Esophagus squamous epithelium (tissue), 5 donors: Measurements from ENCODE around the gene NID2. TPM values are rescaled to one million over a fixed set of nuclear protein-coding genes. Genes with fewer than 3 reads are reported as not detected.

Experiments used
- DNase-seq: peaks from one replicate; lab custom pipeline; 2025; lab: John Stamatoyannopoulos, UW
- H3K27ac ChIP-seq, 4 donors: fragments of 200-600 bp; sonication (generic); one replicate each; pipeline ENCODE4 v1.5.1; 2016 to 2019; ENCODE audit warnings: mild to moderate bottlenecking in 1 of 4
- H3K27me3 ChIP-seq, 4 donors: fragments of 200-600 bp; sonication (generic); 1 replicate in 3 of 4; 2 replicates in 1 of 4; pipeline versions ENCODE4 v1.5.1 to v1.6.0; 2017 to 2021; ENCODE audit warnings: antibody characterized with exemption in 1 of 4
- H3K36me3 ChIP-seq, 3 donors: fragments of 200-600 bp; sonication (generic); one replicate each; pipeline ENCODE4 v1.5.1; 2016 to 2019
- H3K4me1 ChIP-seq, 3 donors: fragments of 200-600 bp; sonication (generic); one replicate each; pipeline ENCODE4 v1.5.1; 2017 to 2019
- H3K4me3 ChIP-seq, 4 donors: fragments of 200-600 bp; sonication (generic); 1 replicate in 3 of 4; 2 replicates in 1 of 4; pipeline ENCODE4 v1.5.1; 2016 to 2019; ENCODE audit warnings: mild to moderate bottlenecking in 2 of 4, moderate library complexity in 1 of 4
- H3K9me3 ChIP-seq, 3 donors: fragments of 200-600 bp; sonication (generic); one replicate each; pipeline ENCODE4 v1.5.1; 2016 to 2019
- CTCF ChIP-seq, 6 experiments: fragments of 450-650 bp in 4 of 6; fragments of 200-600 bp in 2 of 6; sonication (generic) in 2 of 6; IDR thresholded peaks; one replicate each; pipeline ENCODE4 v1.5.1; 2016 to 2019; ENCODE audit warnings: antibody characterized with exemption in 6 of 6, mild to moderate bottlenecking in 4 of 6, moderate library complexity in 4 of 6
- POLR2A ChIP-seq, 4 donors: fragments of 450-650 bp; IDR thresholded peaks; one replicate each; pipeline ENCODE4 v1.6.1; 2017; ENCODE audit warnings: antibody characterized with exemption in 4 of 4, mild to moderate bottlenecking in 4 of 4, moderate library complexity in 3 of 4
- WGBS, 2 donors: methylation state at CpG; one replicate each; pipeline ENCODE4 v1.1.5; 2018; 5-methylcytosine and 5-hydroxymethylcytosine counted together
- intact Hi-C: fragments of 100-400 bp; cut with DNase I; formaldehyde crosslinking; loops from one replicate; pipeline ENCODE4 v1.15.0; 2022
- total RNA-seq, 4 donors: library from RNA; depleted of rRNA; stranded (reverse); fragments of >200 nt; gene quantifications; one replicate each; pipeline ENCODE4 v1.1.0, GENCODE V29; 2016
- donor health status: DM: yes; HTN: yes; CAD: no.

The NID2 gene
- total RNA-seq, 4 donors from 2014 or later, result 0.91 to 12.2 (median 3.2) TPM

- no peaks in the 10 kb centered on the region for H3K27me3 ChIP-seq
- H3K36me3 ChIP-seq, result no peaks in the 10 kb centered on the region
- peaks cover 0 to 66% (median 20%) of the 10 kb centered on the region in 3 donors for H3K4me1 ChIP-seq
- no peak overlapping the region for H3K4me3 ChIP-seq
- DNase-seq, result no peak
- H3K9me3 ChIP-seq, result no peaks in the 10 kb centered on the region
- intact Hi-C loops, result no loop called here
- no peak for TF ChIP-seq CTCF (IDR thresholded peaks at IDR 0.05)
- TF ChIP-seq POLR2A (IDR thresholded peaks at IDR 0.05), result no peak
- WGBS, 2 donors, result 50 to 52% methylated on average over 1 of the region's 1 CpG
- peak overlapping the region in 3 of 4 donors; percentile 25 to 64 (median 34) for H3K27ac ChIP-seq
These were observed 14.2 kb downstream of the NID2 start for GRCh38 chr14:52054678-52055077.

GRCh38 chr14:52053044-52053443 lies 15.8 kb downstream of the NID2 start:
- H3K36me3 ChIP-seq, result no peaks in the 10 kb centered on the region
- TF ChIP-seq POLR2A (IDR thresholded peaks at IDR 0.05) (no peak), CTCF (IDR thresholded peaks at IDR 0.05) (no peak)
- no peaks in the 10 kb centered on the region for H3K27me3 ChIP-seq
- peaks cover 0 to 63% (median 22%) of the 10 kb centered on the region in 3 donors for H3K4me1 ChIP-seq
- H3K9me3 ChIP-seq, result no peaks in the 10 kb centered on the region
- 27 to 31% methylated on average over 5 of the region's 5 CpGs for WGBS, 2 donors
- DNase-seq, result no peak
- peak overlapping the region; percentile 9 to 89 (median 63) for H3K27ac ChIP-seq
- H3K4me3 ChIP-seq, result no peak overlapping the region
- intact Hi-C loops, result no loop called here

- TF ChIP-seq CTCF (IDR thresholded peaks at IDR 0.05) (no peak), POLR2A (IDR thresholded peaks at IDR 0.05) (no peak)
- H3K4me1 ChIP-seq, result peaks cover 0 to 63% (median 22%) of the 10 kb centered on the region in 3 donors
- 40 to 45% methylated on average over 7 of the region's 7 CpGs for WGBS, 2 donors
- H3K4me3 ChIP-seq, result no peak overlapping the region
- no peaks in the 10 kb centered on the region for H3K27me3 ChIP-seq
- H3K36me3 ChIP-seq, result no peaks in the 10 kb centered on the region
- H3K27ac ChIP-seq, result peak overlapping the region in 3 of 4 donors; percentile 46 to 89 (median 80)
- intact Hi-C loops, result no loop called here
- DNase-seq, result no peak
- no peaks in the 10 kb centered on the region for H3K9me3 ChIP-seq
These were observed 16.4 kb downstream of the NID2 start for GRCh38 chr14:52052288-52052943.

- Histone ChIP-seq H3K4me1 (peaks cover 0 to 65% (median 22%) of the 10 kb centered on the region in 3 donors), H3K9me3 (no peaks in the 10 kb centered on the region), H3K27me3 (no peaks in the 10 kb centered on the region), H3K27ac (peak overlapping the region in 3 of 4 donors; percentile 46 to 89 (median 80)), H3K36me3 (no peaks in the 10 kb centered on the region), H3K4me3 (no peak overlapping the region)
- WGBS, 2 donors, result 54 to 56% methylated on average over 2 of the region's 2 CpGs
- TF ChIP-seq CTCF (IDR thresholded peaks at IDR 0.05) (no peak), POLR2A (IDR thresholded peaks at IDR 0.05) (no peak)
- no peak for DNase-seq
- intact Hi-C loops, result no loop called here
These were observed 17.0 kb downstream of the NID2 start for GRCh38 chr14:52051871-52052270.

- no peak overlapping the region for H3K4me3 ChIP-seq
- no peak for DNase-seq
- TF ChIP-seq POLR2A (IDR thresholded peaks at IDR 0.05) (no peak), CTCF (IDR thresholded peaks at IDR 0.05) (no peak)
- no peaks in the 10 kb centered on the region for H3K9me3 ChIP-seq
- H3K36me3 ChIP-seq, result no peaks in the 10 kb centered on the region
- H3K4me1 ChIP-seq, result peaks cover 0 to 71% (median 22%) of the 10 kb centered on the region in 3 donors
- intact Hi-C loops, result no loop called here
- peak overlapping the region in 3 of 4 donors; percentile 46 to 89 (median 80) for H3K27ac ChIP-seq
- no peaks in the 10 kb centered on the region for H3K27me3 ChIP-seq
- WGBS, 2 donors, result 53 to 61% methylated on average over 3 of the region's 3 CpGs
These were observed 17.6 kb downstream of the NID2 start for GRCh38 chr14:52051251-52051650.
